ENCODE measurements around the gene L3MBTL2.

L3MBTL2 gene

DNA sequence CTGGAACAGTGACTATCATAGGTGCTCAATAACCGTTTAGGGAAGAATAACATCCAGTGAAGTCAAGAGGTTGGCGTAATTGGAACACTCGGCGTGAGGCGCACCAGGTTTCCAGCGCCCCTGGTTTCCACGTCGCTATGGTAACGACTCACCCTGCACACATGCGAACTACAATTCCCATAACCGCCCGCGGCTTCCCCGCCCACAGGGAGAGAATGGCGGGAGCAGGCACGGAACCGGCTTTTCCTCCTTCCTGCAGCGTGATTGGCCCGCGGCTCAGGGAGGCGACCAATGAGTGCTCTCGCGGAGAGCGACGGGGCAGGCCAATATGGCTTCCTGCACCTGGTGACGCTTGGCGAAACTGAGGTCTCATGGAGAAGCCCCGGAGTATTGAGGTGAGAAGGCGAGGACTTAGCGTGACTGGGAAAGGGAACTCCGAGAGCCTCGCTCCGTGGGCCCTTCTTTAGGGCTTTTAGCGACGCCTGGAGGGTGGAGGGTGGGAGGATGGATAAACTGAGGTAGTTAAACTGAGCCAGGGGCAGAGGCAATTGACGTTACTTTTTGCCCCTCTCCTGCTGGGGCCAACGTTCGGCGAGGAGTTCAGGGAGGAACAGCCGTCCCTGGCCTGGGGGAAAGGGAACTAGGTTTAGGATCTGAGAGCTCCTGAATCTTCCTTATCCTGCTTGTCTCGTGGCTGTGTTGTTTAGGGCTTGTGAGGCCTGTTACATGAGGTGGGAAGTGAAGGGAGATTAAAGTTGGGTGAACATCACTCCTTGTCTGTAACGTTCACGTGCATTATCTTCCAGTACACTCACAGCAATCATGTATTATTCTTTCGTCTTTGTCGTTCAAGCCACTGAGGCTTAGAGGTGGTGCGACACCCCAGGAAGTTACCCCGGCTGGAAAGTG lies at the start of gene L3MBTL2:
Gene L3MBTL2 (plus strand): TSS at position 321 of the 909 bp plus-strand sequence. CDS start 51 bp downstream, at position 372.
- peak; percentile 98 for DNase-seq (ENCODE audit: low read depth)
- TF ChIP-seq, protein P1, sequence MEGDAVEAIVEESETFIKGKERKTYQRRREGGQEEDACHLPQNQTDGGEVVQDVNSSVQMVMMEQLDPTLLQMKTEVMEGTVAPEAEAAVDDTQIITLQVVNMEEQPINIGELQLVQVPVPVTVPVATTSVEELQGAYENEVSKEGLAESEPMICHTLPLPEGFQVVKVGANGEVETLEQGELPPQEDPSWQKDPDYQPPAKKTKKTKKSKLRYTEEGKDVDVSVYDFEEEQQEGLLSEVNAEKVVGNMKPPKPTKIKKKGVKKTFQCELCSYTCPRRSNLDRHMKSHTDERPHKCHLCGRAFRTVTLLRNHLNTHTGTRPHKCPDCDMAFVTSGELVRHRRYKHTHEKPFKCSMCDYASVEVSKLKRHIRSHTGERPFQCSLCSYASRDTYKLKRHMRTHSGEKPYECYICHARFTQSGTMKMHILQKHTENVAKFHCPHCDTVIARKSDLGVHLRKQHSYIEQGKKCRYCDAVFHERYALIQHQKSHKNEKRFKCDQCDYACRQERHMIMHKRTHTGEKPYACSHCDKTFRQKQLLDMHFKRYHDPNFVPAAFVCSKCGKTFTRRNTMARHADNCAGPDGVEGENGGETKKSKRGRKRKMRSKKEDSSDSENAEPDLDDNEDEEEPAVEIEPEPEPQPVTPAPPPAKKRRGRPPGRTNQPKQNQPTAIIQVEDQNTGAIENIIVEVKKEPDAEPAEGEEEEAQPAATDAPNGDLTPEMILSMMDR (IDR thresholded peaks at IDR 0.05; ENCODE audit: insufficient read depth, low read depth, low read length, missing control alignments): no peak
- peak within 1 kb of the TSS; percentile 72 for H3K4me3 ChIP-seq (ENCODE audit: low read depth, low read length)

DNA sequence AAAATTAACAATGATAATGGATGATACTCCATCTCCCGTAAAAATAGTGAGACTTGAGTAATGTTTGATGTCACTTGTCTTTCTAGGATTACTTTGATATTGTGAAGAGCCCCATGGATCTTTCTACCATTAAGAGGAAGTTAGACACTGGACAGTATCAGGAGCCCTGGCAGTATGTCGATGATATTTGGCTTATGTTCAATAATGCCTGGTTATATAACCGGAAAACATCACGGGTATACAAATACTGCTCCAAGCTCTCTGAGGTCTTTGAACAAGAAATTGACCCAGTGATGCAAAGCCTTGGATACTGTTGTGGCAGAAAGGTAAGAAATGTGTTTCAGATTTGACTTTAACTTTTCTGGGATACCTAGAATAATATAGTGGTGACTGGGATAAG lies 48.0 kb upstream of the L3MBTL2 start:
- H3K4me3 ChIP-seq (ENCODE audit: low read depth, low read length): no peak overlapping the region
- TF ChIP-seq, protein P1 (IDR thresholded peaks at IDR 0.05; ENCODE audit: insufficient read depth, low read depth, low read length, missing control alignments): no peak
- DNase-seq (ENCODE audit: low read depth): no peak

DNA sequence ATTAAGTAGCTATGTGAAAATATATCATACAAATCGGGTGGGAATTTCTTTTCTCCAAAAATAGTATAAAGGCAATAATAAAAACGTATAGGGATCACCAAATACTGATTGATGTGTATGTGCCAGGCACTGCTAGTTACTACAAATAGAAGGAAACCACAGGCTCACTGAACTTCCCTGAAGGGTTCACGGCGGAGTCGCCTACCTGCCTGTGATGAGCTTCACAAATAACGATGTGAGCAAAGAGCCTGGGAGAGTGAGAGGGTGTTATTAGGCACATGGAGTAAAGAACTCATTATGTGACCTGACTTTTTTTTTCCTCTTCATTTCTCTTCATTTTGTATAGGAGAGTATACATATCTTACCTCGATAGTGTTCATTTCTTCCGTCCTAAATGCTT lies 36.0 kb upstream of the L3MBTL2 start:
- no peak for DNase-seq (ENCODE audit: low read depth)
- H3K4me3 ChIP-seq (ENCODE audit: low read depth, low read length): no peak overlapping the region
- TF ChIP-seq, protein P1 (IDR thresholded peaks at IDR 0.05; ENCODE audit: insufficient read depth, low read depth, low read length, missing control alignments): no peak

DNA sequence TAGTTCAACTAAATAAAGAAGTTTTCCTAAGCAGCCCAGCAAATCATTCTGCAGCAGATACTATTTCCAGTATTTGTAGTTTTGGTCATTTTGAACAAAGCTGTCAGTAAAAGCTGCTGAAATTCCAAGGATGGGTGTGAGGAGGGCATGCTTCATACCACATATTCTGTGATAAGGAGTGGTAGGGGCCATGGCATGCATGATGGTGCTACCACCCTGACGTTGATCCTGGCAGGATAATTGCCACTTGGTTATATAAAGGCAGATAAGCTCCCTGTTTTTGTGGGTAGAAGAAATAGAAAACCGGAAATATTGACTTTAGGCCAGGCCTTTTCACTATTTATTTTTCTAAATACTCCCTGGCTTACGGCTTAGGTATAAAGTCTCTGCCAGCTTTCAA lies 33.1 kb upstream of the L3MBTL2 start:
- TF ChIP-seq, protein P1 (IDR thresholded peaks at IDR 0.05; ENCODE audit: insufficient read depth, low read depth, low read length, missing control alignments): no peak
- no peak overlapping the region for H3K4me3 ChIP-seq (ENCODE audit: low read depth, low read length)
- no peak for DNase-seq (ENCODE audit: low read depth)

DNA sequence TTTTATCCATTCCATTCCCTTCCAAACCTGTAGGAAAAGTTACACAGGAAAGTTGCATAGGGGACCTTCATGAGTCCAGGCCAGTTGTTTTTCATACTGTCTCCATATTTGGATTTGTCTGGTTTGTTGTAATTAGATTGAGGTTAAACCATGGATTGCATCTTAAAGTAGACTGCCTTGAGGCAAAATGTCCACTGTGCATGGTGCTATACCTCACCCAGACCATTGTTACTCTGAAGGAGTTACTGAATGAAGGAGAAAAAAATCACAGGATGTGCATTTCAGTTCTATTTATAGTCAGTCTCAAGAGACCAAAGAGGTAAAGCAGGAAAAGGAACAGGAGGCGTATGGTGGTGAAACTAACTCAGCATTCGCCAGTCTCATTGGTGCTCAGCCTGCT lies 29.6 kb upstream of the L3MBTL2 start:
- no peak for DNase-seq (ENCODE audit: low read depth)
- no peak overlapping the region for H3K4me3 ChIP-seq (ENCODE audit: low read depth, low read length)
- TF ChIP-seq, protein P1 (IDR thresholded peaks at IDR 0.05; ENCODE audit: insufficient read depth, low read depth, low read length, missing control alignments): no peak

DNA sequence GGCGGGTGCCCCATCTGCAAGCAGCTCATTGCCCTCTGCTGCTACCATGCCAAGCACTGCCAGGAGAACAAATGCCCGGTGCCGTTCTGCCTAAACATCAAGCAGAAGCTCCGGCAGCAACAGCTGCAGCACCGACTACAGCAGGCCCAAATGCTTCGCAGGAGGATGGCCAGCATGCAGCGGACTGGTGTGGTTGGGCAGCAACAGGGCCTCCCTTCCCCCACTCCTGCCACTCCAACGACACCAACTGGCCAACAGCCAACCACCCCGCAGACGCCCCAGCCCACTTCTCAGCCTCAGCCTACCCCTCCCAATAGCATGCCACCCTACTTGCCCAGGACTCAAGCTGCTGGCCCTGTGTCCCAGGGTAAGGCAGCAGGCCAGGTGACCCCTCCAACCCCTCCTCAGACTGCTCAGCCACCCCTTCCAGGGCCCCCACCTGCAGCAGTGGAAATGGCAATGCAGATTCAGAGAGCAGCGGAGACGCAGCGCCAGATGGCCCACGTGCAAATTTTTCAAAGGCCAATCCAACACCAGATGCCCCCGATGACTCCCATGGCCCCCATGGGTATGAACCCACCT lies 28.0 kb upstream of the L3MBTL2 start:
- TF ChIP-seq, protein P1 (IDR thresholded peaks at IDR 0.05; ENCODE audit: insufficient read depth, low read depth, low read length, missing control alignments): no peak
- H3K4me3 ChIP-seq (ENCODE audit: low read depth, low read length): no peak overlapping the region
- no peak for DNase-seq (ENCODE audit: low read depth)
